Stimulated activated CD4-positive, alpha-beta T cell treated with anti-CD3 and anti-CD28 coated beads, TNF-alpha, amount 100 ng/mL, for 4 hours (primary cell): ENCODE results near the gene ACOT8.
A peak's percentile ranks its signal among the peaks of the same experiment; 100 is the strongest.
"Not testable (repeated sequence)": the region's sequence is repeated elsewhere in the genome, so short reads cannot be mapped to it uniquely, and the experiment has no call there.

ENCODE experiments used
- DNase-seq, 3 experiments: peaks; one replicate each; pipeline ENCODE4 v3.0.0-alpha.2; 2020; ENCODE audit warnings: low read depth in 3 of 3

Gene ACOT8

DNA sequence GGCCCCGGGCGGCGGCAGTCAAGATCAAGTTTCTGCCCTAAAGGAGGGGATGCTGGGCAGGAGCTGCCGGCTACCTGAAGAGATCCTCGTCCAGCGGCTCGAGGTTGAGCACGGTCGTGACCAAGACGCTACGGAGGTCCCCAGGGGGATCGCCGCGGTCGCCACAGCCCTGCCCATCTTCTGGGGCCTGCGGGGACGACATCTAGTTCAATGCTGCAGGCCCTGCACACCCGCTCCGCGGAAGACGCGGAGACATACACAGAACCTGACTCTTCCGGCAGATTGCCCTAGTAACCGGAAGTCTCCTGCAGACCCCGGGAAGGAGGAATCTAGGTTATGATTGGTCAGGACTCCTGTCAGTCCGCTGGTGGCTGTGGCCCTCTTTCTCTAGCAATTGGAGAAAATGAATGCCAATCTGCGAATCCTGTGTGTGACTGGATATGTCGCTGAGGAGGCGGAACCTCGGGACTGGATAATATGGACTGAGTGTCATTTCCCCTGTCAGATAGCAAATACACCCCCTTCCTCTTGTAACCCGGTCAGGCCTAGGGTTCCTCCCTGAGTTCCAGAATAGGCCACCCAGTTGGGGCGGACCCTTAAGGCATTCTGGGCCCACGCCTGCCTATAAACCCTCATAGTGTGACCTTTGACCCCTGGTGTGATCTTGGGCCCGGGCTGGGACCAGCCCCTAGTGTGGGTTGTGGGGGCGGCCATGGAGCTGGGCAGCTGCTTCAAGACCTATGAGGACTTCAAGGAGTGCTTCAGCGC is at the start of gene ACOT8, which contains the start of gene ZSWIM3:
Gene ACOT8, minus strand, starts transcription at position 279 of the 768 bp plus-strand sequence. Its CDS starts 77 bp downstream, at position 202.
Gene ZSWIM3, plus strand, starts transcription at position 501 of the 768 bp plus-strand sequence. Its CDS starts 212 bp downstream, at position 713.
- DNase-seq = peak; percentile 56 to 90 (median 81)

- no peak for DNase-seq
These were observed 48.4 kb upstream of the ACOT8 start for GRCh38 chr20:45905505-45906079.

DNA sequence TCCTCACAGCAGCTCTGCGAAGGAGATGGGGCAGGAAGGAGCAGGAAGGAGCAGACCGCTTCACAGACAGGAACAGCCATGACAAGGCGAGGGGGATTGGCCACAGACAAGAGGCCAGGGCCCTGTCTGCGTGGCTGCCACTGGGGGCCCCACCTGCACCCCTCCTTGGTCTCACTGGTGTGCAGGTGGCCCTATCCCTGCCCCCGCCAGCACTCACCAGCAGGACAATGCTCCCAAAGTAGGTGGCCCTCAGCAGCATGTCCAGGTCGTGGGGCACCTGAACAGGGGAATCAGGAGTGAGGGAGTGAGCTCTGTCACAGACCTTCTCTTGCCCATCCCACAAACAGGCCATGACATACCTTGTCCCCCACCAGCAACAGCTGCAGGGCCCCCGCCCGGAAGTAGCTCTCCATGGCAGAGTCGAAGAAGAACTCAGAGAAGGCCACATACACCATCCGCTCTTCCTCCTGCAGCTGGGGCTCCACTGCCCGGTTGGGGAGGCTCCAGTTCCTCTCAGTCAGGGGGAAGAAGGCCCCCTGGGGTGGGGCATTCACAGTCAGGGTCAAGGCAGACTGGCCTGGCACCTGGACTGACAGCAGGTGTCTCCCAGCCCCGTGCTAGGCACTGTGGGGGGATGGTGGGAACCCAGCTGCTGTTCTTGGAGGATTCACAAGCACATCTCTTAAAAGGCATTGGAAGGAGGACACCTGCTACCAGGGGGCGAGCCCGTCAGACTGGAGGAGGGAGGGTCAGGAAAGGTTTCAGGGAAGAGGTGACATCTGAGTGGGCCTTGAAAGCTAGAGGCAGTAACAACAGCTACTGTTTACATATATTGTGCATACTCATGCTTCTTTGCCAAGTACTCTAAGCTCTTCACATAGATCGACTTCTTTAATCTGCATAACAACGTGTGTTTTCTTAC is 47.7 kb upstream of the ACOT8 start:
- no peak for DNase-seq

DNA sequence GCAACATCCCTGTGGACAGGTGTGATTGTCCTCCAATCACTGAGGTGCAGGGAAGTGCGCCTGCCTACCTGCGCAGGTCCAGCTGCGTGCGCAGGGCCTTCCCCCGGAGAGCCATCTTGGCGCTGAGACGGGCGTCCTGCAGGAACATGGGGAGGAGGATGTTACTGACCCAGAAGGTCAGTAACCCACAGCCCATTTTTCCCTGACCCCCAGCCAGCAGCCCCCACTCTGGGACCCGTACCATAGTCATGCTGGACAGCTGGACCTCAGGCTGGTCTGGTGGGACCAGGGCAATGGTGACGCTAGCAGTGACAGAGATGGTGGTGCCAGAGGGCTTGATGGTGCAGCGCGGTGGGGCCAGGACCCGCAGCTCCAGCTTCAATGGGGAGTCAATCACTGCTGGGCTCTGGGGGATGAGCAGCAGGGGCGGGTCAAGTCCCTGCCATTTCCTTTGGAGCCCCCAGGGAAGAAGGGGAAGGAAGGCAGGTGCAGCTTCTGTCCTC is 45.1 kb upstream of the ACOT8 start:
- DNase-seq = no peak

GRCh38 chr20:45901332-45901731 is 44.1 kb upstream of the ACOT8 start:
- not testable (repeated sequence) for DNase-seq

DNA sequence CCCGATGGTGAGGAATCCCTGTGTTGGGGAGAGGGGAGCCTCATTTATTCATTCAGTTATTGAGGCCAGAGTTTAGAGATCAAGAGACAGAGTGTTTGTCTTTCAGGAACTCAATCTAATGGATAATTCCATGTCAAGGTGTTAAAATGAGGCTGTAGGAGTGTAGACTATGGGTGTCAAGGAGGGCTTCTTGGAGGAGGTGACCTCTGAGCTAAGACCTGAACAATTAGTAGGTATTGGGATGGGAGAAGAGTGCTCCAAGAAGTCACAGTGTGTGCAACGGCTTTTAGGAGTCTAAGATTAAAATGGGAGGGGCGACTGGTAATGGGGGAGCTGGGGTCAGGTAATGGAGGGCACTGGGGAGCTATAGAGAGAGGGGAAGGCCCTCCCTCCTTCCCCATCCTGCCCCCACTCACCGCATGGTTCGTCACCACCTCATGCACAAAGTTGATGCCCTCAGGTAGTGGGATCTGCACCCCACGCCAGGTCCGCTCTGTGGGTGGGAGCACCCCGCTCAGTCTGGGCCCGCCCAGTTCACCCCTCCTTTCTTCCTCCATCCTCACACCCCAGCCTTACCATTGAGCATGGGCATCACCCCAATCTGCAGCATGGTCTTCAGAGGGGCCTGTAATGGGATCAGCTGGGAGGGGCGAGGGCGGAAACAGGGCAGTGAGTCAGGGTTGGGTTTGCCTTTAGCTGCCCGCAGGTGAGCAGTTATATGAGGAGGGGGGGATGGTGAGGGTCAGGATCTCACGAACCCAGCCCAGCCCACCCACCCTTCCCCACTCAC is 42.0 kb upstream of the ACOT8 start:
- no peak for DNase-seq

DNA sequence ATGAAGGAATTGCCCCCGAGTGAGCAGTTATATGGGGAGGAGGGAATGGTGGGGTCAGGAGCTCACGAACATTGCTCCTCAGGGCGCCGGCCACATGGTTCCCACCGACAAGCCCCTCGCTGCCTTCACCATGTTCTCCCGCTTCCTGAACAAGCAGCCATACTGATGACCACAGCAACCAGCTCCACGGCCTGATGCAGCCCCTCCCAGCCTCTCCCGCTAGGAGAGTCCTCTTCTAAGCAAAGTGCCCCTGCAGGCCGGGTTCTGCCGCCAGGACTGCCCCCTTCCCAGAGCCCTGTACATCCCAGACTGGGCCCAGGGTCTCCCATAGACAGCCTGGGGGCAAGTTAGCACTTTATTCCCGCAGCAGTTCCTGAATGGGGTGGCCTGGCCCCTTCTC is 41.1 kb upstream of the ACOT8 start:
- no peak for DNase-seq

DNA sequence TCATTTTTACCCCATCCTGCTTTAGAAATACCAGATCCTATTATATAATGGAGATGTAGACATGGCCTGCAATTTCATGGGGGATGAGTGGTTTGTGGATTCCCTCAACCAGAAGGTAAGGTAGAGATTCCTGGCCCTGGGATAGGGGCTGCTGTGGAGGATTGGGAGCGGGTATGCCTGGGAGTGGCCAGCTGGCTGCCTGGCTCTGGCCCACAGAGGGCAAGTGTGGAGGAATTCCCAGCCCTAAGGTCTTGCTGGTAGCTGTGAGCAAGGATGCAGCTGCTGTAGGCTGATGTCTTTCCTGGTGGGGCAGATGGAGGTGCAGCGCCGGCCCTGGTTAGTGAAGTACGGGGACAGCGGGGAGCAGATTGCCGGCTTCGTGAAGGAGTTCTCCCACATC is 40.5 kb upstream of the ACOT8 start:
- DNase-seq = no peak

GRCh38 chr20:45897289-45897688 is 40.1 kb upstream of the ACOT8 start:
- DNase-seq = no peak

DNA sequence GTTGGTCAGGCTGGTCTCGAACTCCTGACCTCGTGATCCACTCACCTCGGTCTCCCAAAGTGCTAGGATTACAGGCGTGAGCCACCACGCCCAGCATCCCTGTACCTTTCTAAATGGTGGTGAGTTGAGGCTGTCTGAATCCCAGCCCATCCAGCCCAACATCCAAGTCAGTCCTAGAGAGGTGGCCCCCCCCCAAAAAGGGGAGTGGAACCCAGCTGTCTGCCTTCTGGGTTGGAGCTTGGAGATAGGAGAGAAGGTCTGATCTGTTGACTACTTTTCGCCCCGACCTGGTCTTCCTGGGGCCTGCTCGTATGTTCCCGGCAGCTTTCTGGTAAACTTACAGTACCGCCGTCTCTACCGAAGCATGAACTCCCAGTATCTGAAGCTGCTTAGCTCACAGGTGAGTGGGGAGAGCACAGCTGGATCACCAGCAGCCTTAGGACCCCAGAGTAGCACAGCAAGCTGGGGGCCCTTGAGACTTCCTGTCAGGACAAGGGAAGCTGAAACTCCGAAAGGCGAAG is 39.5 kb upstream of the ACOT8 start:
- DNase-seq = no peak

DNA sequence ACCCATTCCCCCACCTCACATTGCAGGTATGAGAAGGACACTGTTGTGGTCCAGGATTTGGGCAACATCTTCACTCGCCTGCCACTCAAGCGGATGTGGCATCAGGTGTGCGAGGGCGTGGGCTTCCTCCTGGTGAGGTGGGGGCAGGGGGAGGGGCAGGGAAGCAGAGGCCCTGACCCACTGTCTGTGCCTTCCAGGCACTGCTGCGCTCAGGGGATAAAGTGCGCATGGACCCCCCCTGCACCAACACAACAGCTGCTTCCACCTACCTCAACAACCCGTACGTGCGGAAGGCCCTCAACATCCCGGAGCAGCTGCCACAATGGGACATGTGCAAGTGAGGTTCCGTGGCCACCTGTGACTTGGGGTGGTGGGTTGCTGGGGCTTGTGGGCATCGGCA is 37.6 kb upstream of the ACOT8 start:
- DNase-seq = no peak

- no peak for DNase-seq
These were observed 36.6 kb upstream of the ACOT8 start for GRCh38 chr20:45893831-45894230.

- no peak for DNase-seq
These were observed 35.8 kb upstream of the ACOT8 start for GRCh38 chr20:45892828-45893500.

DNA sequence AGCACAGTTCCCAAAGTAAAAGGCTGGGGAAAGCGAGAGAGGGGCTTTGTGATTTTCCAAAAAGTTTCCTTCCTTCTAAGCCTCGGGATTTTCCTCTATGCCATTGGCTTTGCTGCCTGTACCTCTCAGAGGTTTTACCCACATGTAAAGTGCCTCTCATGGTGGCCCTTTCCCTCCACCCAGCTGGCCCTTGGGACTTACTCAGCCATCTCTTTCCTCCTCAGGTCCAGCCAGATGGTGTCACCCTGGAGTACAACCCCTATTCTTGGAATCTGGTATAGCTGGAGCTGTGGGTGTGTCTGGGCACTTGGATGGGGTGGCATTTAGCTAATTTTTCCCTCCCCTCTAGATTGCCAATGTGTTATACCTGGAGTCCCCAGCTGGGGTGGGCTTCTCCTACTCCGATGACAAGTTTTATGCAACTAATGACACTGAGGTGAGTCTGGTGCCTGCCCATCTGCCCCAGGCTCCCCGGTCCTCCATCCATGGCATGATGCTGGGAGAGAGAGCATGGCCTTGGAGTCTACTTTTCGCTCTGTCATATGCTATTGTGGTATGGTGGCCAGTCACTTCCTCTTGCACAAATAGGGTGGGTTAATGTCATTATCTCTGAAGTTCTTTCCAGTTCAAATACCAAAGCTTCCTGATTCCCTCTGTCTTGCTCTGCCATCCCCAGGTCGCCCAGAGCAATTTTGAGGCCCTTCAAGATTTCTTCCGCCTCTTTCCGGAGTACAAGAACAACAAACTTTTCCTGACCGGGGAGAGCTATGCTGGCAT is 35.0 kb upstream of the ACOT8 start:
- DNase-seq = no peak

DNA sequence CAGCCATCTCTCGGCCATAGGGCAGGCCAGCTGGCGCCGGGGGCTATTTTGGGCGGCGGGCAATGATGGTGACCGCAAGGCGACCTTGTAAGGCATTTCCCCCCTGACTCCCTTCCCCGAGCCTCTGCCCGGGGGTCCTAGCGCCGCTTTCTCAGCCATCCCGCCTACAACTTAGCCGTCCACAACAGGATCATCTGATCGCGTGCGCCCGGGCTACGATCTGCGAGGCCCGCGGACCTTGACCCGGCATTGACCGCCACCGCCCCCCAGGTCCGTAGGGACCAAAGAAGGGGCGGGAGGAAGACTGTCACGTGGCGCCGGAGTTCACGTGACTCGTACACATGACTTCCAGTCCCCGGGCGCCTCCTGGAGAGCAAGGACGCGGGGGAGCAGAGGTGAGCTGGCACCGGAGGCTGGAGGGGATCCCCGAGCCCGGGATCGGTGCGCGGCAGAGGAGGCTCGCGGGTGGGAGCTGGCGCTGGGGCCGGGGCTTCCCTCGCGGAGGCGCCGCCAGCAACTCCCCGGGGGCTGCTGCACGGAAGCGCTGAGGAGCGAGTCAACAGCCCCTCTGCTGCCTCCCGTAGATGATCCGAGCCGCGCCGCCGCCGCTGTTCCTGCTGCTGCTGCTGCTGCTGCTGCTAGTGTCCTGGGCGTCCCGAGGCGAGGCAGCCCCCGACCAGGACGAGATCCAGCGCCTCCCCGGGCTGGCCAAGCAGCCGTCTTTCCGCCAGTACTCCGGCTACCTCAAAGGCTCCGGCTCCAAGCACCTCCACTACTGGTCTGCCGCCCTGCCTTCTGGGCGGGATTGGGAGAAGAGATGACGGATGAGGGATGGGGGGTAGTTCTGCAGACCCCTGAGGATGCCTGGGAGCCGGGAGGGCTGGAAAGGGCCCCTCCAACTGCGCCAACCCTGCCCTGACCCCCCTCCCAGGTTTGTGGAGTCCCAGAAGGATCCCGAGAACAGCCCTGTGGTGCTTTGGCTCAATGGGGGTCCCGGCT is 34.1 kb upstream of the ACOT8 start, which contains the start of the genes CTSA and NEURL2:
Gene CTSA, plus strand, starts transcription at position 351 of the 999 bp plus-strand sequence. Its CDS starts 234 bp downstream, at position 585.
Gene NEURL2, minus strand, starts transcription at position 224 of the 999 bp plus-strand sequence. Its CDS starts 217 bp downstream, at position 7.
- DNase-seq = peak; percentile 76 to 79 (median 79)

- peak; percentile 11 to 35 (median 31) for DNase-seq
These were observed 33.1 kb upstream of the ACOT8 start for GRCh38 chr20:45890077-45890984.

GRCh38 chr20:45888681-45889080 is 31.5 kb upstream of the ACOT8 start:
- no peak for DNase-seq
